SK-N-DZ (cell line): ENCODE results near the gene CARF. TPM values are rescaled to one million over a fixed set of nuclear protein-coding genes. Genes with fewer than 3 reads are reported as not detected.
A peak's percentile ranks its signal among the peaks of the same experiment; 100 is the strongest.
"Not testable (repeated sequence)": the region's sequence is repeated elsewhere in the genome, so short reads cannot be mapped to it uniquely, and the experiment has no call there.

Experiments used
- DNase-seq: peaks from one replicate; pipeline ENCODE4 v3.0.0-alpha.2; 2015; ENCODE audit warnings: low spot score
- polyA plus RNA-seq, 2 experiments: library from polyadenylated mRNA; depleted of rRNA; stranded (reverse); fragments of >200 nt; gene quantifications; 2 replicates each; pipeline ENCODE4 v1.2.3, GENCODE V29; 2014

The CARF gene, protein sequence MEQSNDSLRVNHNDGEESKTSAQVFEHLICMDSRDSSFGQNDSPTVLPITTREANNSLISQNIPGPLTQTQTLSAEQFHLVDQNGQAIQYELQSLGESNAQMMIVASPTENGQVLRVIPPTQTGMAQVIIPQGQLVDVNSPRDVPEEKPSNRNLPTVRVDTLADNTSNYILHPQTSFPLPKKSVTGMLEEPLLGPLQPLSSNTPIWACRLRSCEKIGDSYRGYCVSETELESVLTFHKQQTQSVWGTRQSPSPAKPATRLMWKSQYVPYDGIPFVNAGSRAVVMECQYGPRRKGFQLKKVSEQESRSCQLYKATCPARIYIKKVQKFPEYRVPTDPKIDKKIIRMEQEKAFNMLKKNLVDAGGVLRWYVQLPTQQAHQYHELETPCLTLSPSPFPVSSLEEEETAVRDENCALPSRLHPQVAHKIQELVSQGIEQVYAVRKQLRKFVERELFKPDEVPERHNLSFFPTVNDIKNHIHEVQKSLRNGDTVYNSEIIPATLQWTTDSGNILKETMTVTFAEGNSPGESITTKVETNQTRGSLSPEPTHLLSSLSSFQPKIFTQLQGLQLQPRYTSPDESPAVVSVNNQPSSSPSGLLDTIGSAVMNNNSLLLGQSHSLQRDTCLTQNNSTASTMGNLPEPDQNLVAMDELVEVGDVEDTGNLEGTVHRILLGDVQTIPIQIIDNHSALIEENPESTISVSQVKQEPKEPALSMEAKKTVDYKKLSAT
- 12.6 and 18.1 TPM in 2 replicates for polyA plus RNA-seq (2014; cell fraction: cytosol; rRNA removed)
- polyA plus RNA-seq (2014; cell fraction: nucleus; rRNA removed): 18.8 and 22.1 TPM in 2 replicates

DNA sequence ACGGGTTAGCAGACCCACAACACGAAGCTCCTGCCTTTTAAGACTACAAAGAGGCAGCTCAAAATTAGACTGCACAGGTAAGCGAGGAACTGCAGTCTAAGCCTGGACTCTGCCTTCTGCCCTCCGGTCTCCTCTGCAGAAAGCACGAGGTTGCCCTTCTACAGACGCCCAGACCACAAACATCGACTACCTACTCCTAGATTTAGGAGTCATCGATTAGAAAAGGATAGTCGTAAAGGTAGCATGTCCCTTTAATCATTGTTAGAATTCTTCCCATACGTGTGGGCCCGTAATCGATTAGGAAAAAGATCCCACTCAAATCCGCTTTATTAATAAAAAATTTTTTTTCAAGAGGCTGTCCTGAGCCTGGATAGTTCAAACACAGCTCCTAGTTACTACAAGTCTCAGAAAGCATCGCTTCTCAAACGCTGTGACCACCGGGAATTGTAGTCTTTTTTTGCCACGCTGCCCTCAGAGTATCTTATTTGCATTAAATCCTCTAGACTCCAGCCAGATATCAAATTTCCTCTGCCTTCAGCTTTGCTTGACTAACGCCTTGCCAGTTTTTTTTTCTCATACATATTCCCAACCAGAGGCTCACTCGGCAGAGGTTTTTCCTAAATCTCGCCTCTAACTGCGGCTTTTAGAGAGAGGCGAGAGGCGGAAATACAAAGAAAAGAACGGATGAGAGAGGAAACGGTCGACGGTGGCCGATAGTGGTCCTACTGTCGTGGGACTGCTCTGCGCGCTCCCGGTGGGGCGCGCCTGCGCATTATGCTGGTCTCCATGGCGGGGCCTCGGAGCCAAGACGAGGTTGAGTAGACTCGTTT is at the start of gene CARF, which contains the start of gene WDR12:
CARF (plus strand) TSS at position 764 of the 830 bp plus-strand sequence. CDS start 29,628 bp downstream, outside the sequence.
WDR12 (minus strand) TSS at position 162 of the 830 bp plus-strand sequence. CDS start 197 bp downstream, outside the sequence.
- peak; percentile 97 for DNase-seq

DNA sequence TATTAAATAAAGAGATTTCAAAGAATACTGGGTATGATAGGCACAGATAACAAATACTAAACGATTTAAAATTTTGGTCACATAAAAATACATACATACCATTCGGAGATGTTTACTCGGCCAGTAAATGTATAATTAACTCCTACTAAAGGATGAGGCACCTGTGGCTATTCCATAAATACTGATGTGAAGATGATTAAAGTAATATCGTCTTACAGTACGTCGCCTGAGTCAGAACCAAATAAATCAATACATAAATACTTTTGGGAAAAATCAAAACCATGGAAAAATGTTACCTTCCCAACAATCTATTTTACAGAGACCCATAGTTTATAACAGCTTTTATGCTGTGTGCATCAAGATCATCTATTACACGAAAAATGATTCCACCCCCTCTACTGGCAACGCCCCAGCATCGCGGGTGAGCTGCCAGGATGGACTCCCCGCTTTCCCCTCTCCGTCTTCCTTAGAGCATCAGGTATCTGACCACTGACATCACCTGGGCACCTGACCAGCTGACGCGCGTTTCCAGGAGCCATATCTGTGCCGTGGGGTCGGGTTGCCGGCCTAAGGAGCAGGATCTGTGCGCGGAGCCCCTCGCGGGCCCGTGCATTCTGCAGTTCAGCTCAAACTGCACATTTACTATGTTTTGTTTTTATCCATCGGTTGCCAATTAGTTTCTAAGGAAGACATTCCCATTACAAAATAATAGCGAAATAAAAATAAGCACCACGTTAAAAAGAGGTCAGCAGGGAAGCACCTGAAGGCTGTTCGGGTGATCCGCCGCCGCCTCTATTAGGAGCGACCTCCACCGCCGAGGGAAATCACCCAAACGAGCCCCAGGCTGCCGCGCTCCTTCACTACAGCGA is 41.4 kb upstream of the CARF start:
- DNase-seq: peak; percentile 73

DNA sequence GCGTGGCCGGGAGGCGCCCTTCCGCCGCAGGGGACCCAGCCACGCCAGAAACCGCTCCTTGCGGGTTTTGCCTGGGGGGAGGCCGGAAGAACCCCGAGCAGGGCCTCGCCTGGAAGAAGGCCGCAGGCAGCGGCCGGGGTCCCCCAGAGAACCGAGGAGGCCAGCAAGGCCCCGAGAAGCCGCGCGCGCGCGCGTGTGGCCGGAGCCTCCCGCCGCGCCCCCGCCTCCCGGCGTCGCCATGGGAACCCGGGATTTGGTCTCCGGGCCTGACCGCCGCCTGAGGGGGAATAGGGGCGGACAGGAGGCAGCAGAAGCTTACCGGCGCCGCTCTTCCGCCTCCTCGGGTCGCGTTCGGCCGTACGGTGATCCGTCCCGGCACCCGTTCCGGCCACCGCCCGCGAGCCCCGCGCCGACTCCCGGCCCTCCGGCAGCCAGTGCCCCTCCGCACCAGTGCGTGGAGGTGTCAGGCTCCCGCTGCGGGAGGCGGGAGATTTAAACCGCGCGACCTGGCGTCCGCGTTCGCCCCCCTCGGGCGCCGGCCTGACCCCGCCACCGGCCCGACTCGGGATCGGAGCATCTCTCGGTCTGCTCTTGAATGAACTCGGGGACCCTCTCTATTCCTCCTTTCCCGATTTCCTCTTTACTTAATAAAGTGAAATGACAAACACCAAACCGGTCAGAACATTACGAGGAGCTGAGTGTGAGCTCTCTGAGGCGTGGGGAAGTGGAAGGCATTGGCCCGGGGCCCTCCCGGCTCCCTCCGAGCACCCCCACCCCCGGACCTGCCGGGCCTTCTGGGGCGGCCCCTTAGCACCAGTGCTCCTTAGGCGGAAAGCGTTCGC is 40.6 kb upstream of the CARF start, which contains the start of gene ICA1L:
ICA1L (minus strand) TSS at position 467 of the 842 bp plus-strand sequence. CDS start 42,757 bp downstream, outside the sequence.
- DNase-seq: peak; percentile 75

DNA sequence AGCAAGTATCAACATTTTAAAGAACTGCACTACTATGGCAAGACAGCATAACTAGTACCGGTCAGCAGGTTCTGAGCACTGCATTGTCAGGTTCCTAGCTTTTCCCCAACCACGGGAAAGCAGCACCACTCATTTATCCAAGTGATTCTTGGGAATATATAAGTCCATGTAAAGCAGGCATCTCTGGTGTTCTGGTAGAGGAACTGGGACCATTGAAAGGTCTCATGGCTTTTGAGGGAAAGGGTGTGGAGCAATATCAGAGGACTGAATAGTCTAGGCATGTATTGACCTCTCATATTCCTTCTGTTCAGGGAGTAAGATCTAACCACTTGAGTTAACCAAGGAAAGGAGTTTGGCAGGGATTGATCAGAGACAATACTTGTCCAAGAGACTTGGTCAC is 34.4 kb upstream of the CARF start:
- DNase-seq: no peak

DNA sequence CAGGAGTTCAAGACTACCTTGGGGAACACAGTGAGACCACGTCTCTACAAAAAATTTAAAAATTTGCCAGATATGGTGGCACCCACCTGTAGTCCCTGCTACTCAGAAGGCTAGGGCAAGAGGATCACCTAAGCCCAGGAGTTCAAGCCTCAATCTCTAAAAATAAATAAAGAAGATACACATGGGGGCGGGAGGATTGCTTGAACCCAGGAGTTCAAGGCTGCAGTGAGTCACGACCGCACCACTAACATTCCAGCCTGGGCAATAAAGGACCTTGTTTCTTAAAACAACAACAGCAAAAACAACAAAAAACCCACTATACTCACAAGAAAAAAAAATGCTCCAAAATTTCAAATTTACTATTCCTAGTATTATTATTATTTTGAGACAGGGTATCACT is 30.5 kb upstream of the CARF start:
- DNase-seq: no peak

DNA sequence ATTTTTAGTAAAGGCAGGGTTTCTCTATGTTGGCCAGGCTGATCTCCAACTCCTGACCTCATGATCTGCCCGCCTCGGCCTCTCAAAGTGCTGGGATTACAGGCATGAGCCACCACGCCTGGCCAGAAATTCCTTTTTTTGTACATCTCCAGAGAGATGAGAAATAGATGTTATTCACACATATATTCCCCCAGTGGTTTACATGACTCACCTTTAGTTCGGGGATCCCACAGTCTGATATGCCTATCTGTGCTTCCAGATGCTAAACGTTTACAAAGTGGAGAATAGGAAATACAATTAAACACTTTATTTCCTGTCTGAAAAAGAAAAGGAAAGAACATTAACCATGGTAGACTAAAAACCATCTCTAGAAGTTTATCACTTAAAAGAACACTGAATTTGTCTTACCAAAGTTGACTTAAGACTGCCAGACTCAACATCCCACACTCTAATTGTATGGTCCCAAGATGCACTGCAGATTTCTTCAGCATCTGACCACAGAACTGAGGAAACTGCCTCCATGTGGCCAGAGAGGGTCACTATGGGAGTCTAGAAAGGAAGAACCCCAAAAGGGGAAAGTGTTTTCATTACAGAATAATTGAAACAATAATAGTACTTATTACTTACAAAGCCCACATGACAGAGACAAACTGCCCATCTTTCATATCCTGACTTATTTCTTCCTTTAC is 27.9 kb upstream of the CARF start:
- DNase-seq: no peak

DNA sequence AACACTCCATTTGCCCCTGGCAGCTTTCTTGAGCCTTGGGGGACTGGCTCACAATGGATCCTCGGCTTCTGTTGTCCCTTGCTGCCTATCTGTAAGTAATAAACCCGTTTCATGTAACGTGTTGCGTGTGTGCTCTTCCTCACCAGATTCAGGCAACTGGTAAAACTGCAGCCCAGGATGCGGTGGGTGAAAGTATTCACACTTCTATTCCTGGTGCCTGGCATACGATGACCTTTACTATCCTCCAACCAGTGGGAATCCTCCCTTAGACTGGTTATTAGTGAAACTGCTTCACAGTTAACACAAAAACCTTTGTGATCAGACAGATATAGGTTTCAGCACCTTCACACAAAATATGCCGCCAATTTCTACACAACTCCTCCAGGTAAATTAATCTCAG is 26.9 kb upstream of the CARF start:
- DNase-seq: no peak

DNA sequence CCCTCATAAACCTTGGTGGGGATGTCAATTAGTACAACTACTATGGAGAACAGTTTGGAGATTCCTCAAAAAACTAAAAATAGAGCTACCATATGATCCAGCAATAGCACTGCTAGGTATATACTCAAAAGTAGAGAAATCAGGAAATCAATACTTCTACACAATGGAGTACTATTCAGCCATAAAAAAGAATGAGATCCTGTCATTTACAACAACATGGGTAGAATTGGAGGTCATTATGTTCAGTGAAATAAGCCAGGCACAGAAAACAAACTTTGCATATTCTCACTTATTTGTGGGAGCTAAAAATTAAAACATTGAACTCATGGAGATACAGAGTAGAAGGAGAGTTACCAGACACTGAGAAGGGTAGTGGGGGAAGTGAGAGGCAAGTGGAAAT is 6.6 kb upstream of the CARF start:
- not testable (repeated sequence) for DNase-seq

DNA sequence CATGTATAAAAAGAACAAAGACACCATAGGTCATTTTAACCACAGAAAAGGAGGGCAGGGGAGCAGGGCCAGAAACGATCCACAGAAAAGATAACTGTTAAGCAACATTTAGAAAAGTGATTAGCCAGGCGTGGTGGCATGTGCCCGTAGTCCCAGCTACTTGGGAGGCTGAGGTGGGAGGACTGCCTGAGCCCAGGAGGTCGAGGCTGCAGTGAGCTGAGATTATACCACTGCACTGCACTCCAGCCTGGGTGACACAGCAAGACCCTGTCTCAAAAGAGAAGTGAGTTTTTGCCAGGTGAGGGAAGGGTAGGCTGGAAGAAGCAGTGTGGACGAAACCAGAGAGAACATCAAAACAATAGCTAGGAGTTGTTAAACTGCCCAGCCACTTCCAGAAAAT is 3.9 kb upstream of the CARF start:
- DNase-seq: no peak

DNA sequence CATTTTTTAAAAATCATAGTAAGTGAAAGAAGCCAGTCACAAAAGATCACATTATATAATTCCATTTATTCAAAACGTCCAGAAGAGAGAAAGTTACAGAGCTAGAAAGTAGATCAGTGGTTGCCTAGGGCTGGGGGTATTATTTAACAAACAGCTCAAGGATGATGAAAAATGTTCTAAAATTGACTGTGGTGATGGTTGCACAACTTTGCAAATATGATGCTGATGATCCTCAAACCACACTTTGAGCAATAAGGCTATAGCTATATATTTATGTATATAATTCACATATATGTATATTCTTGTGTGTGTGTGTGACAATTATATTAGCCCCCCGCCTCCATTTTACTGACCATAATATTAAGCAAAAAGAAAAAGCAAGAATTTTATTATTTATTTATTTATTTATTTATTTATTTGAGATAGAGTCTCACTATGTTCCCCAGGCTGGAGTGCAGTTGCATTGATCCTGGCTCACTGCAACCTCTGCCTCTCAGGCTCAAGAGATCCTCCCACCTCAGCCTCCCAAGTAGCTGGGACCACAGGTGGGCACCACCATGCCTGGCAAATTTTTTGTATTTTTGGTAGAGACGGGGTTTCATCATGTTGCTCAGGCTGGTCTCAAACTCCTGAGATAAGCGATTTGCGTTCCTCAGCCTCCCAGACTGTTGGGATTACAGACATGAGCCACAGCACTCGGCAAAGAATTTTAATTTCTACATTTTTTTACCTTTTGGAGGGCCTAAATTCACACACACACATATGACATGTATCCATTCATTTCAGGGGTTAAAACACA is 2.5 kb upstream of the CARF start:
- no peak for DNase-seq

DNA sequence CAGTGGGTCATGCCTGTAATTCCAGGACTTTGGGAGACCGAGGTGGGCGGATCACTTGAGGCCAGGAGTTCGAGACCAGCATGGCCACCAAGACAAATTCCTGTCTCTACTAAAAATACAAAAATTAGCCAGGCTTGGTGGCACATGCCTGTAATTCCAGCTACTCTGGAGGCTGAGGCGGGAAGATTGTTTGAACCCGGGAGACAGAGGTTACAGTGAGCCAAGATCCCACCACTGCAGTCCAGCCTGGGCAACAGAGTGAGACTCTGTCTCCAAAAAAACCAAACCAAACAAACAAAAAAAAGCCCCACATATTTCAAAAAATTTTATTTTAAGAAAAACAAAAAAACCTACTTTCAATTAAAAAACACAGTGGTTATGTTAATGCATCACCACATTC is 1.8 kb upstream of the CARF start:
- DNase-seq: not testable (repeated sequence)

DNA sequence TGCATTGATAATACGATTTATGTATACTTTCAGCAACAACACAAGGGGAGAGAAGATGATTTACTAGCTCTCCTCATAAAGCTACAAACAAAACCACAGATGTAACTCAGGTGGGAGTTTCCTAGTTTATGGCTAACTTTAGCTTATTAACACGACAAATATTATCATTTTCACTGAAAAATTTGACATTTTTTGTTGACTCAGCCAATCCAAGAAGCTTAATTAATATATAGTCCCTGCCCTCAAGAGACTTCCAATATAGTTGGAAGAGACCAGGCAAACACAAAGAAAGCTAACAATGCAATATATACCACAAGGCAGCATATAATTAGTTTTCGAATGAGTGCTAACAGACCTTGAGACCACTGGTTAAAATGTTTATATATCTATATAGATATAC is 1.4 kb upstream of the CARF start:
- no peak for DNase-seq

DNA sequence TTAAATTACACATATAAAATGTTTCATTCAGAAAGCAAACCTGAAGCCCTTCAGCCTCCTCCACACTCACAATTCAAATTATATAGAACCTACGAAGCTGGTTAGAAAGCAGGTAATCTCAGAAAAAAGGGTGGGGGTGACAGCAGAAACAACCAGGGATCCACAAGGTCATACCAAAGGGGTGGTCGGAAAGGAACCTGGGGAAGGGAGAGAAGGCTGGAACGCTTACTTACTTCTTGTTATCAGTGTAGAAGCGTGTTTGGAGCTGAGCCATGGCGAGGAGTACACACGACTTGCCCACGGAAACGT is 918 bp upstream of the CARF start:
- DNase-seq: no peak

DNA sequence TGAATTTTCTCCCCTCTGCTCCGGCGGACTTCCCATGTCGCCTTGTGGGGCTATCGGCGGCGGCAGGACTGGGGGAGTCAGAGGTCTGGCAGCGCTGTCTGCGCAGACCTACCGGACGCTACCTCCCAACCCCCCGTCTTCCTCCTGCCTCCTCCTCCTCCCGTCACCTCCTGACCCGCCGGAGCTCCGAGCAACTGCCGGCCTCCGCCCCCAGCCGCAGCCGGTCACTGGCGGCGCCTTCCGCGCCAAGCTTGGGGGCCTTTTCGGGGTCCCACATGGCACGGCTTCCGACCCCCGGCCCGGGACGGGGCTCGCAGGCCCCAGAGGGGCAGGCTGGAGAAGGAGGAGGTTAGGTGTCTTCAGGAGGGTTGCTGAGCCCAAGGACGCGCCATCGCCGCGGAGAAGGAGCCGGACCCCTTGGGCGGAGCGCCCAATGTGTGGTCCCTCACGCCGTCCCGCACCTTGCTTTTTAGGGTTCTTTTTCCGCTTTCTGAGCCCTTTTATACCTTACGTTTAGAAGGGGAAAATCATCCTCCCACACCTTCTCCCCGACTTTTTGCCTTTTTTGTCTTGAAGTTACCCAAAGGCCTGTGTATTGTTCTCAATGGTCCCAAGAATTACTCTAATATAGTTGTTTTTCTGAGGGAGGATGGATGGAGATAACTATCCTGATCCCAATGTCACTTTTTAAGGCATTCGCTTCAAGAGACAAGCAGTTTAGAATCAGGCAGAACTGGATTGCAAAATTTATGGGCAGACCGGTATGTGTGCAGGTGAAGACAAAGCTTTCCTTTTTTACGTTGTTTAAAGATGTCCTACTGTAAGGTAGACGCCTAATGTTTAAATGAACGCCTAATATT is 497 bp downstream of the CARF start:
- peak; percentile 38 for DNase-seq

DNA sequence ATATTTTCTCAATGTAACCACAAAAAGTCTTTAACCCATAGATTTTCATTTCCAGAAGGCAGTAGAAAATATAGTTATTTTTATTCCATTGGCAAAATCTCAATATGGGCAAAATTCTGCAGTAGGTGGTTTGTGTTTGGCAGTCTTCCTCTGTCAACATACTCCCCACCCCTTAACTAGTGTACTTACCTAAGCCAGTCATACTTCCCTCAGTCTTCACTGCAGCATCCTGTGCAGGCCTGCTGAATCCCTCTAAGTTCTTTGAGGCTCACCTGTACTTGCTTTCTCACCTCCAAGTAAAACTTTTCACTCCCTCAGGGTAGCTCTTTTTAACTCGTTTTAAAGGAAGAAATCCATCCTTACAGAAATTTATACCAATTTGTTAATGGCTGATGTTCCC is 6.8 kb downstream of the CARF start:
- no peak for DNase-seq

DNA sequence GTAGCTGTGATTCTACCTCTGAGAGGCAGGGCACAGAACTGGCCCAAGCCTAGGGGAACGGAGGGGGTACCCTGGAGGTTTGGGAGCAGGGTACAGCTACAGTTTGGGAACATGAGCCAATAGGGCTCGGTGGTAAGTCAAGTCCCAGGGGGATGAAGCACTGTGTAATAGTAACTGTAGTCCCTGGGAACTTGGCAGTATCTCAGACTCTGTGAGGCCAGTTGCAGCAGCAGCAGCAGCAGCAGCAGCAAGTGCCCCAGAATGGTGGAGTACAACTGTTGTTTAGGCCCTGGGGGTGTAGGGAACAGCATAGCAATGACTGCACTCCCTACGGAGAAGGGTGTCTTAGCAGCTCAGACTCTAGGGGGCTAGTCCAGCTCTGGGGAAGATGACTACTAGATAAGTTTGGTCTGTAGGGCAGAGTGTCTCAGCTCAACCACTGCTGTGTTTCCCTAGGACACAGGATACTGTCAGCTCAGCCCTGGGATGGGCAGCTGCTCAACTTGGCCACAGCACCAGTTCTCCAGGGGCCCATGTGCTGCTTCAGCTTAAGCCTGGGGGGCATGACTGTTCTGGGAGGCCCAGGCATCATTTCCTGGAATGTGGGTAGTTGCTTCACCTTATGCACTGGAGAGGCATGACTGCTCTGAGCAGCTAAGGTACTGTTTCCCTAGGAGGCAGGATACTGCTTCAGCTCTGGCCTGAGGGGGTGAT is 20.5 kb downstream of the CARF start:
- no peak for DNase-seq

DNA sequence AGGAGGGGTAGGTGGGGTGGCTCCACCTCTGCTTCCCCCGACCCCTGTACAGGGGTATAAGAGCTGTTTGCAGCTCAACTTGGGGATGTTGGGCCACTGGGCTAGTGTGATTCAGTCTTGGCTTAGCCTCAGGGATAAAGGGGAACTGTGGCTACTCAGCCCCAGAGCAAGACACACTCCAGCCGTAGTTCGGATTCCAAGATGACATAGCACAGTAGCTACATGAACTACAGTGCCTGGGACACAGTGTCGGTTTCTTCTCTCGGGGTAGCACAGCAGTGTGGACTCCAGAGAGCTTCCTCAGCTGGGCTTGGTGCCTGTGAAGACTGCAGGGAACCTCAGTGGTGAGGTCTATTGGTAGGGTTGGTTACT is 21.1 kb downstream of the CARF start:
- no peak for DNase-seq
